NT2/D1 (cell line): Measurements from ENCODE around the gene FARSB.

Experiments
- DNase-seq: peaks from one replicate; pipeline ENCODE4 v3.0.0-alpha.2; 2011; ENCODE audit warnings: low read depth, low spot score
- H3K27me3 ChIP-seq: 2 replicates; pipeline ENCODE4 v1.6.0; 2011; ENCODE audit warnings: mild to moderate bottlenecking; ENCODE audit not compliant: insufficient read length, insufficient read depth
- H3K36me3 ChIP-seq: 2 replicates; pipeline ENCODE4 v1.6.1; 2011; ENCODE audit warnings: mild to moderate bottlenecking, low read length, mixed read lengths; ENCODE audit not compliant: insufficient read depth, insufficient read length
- H3K4me1 ChIP-seq: 2 replicates; pipeline ENCODE4 v1.5.1; 2011; ENCODE audit not compliant: insufficient read depth, insufficient read length
- H3K4me3 ChIP-seq: 2 replicates; pipeline ENCODE4 v1.5.1; 2011; ENCODE audit warnings: low read depth; ENCODE audit not compliant: insufficient read length
- H3K9ac ChIP-seq: 2 replicates; pipeline ENCODE4 v1.6.0; 2011; ENCODE audit warnings: low read depth; ENCODE audit not compliant: insufficient read length
- H3K9me3 ChIP-seq: 2 replicates; pipeline ENCODE4 v1.5.1; 2011; ENCODE audit warnings: mild to moderate bottlenecking, low read length; ENCODE audit not compliant: insufficient read depth
- SUZ12 ChIP-seq: IDR thresholded peaks from 2 replicates; pipeline ENCODE4 v1.6.1; 2011; ENCODE audit not compliant: insufficient read length, insufficient read depth; ENCODE audit errors: extremely low read depth
- YY1 ChIP-seq: IDR thresholded peaks from 2 replicates; pipeline ENCODE4 v1.6.1; 2011; ENCODE audit not compliant: insufficient read length, insufficient read depth
- ZNF274 ChIP-seq: IDR thresholded peaks from 2 replicates; pipeline ENCODE4 v1.6.1; 2011; ENCODE audit warnings: mild to moderate bottlenecking, low read depth, low read length

FARSB gene

GRCh38 chr2:222548992-222549391 lies 106.9 kb downstream of the FARSB start:
- Histone ChIP-seq H3K9ac (no peak overlapping the region), H3K4me3 (no peak overlapping the region), H3K36me3 (no peaks in the 10 kb centered on the region), H3K27me3 (no peaks in the 10 kb centered on the region), H3K9me3 (peaks cover 5% of the 10 kb centered on the region; the same call in 1 of the 2 replicates), H3K4me1 (peaks cover 3% of the 10 kb centered on the region)
- peak; percentile 66 for DNase-seq
- TF ChIP-seq YY1 (no peak), ZNF274 (no peak), SUZ12 (no peak)

GRCh38 chr2:222547083-222547482 lies 108.8 kb downstream of the FARSB start:
- no peaks in the 10 kb centered on the region for H3K27me3 ChIP-seq
- TF ChIP-seq SUZ12: no peak
- TF ChIP-seq ZNF274: no peak
- TF ChIP-seq YY1: no peak
- no peak for DNase-seq
- no peak overlapping the region for H3K4me3 ChIP-seq
- H3K9me3 ChIP-seq: peaks cover 5% of the 10 kb centered on the region; the same call in 1 of the 2 replicates
- no peak overlapping the region for H3K9ac ChIP-seq
- no peaks in the 10 kb centered on the region for H3K36me3 ChIP-seq
- H3K4me1 ChIP-seq: peaks cover 3% of the 10 kb centered on the region

GRCh38 chr2:222545823-222546795 lies 109.8 kb downstream of the FARSB start:
- Histone ChIP-seq H3K4me1 (peaks cover 3% of the 10 kb centered on the region), H3K4me3 (no peak overlapping the region), H3K9ac (no peak overlapping the region), H3K9me3 (no peaks in the 10 kb centered on the region), H3K27me3 (no peaks in the 10 kb centered on the region), H3K36me3 (no peaks in the 10 kb centered on the region)
- DNase-seq: no peak
- TF ChIP-seq YY1: no peak
- TF ChIP-seq ZNF274: no peak
- TF ChIP-seq SUZ12: no peak

GRCh38 chr2:222544661-222545060 lies 111.2 kb downstream of the FARSB start:
- Histone ChIP-seq H3K36me3 (no peaks in the 10 kb centered on the region), H3K9ac (no peak overlapping the region), H3K9me3 (no peaks in the 10 kb centered on the region), H3K4me3 (no peak overlapping the region), H3K4me1 (peaks cover 3% of the 10 kb centered on the region), H3K27me3 (no peaks in the 10 kb centered on the region)
- TF ChIP-seq YY1 (no peak), ZNF274 (no peak), SUZ12 (no peak)
- no peak for DNase-seq

GRCh38 chr2:222538535-222538934 lies 117.4 kb downstream of the FARSB start:
- H3K4me3 ChIP-seq: no peak overlapping the region
- H3K9me3 ChIP-seq: 0 out of 2 replicates have a peak, but pooled peaks cover 7% of the 10 kb centered on the region
- peaks cover 4% of the 10 kb centered on the region for H3K27me3 ChIP-seq
- peaks cover 3% of the 10 kb centered on the region for H3K4me1 ChIP-seq
- no peak overlapping the region for H3K9ac ChIP-seq
- no peak for TF ChIP-seq SUZ12
- TF ChIP-seq YY1: no peak
- TF ChIP-seq ZNF274: no peak
- H3K36me3 ChIP-seq: no peaks in the 10 kb centered on the region
- no peak for DNase-seq

- Histone ChIP-seq H3K4me1 (peaks cover 3% of the 10 kb centered on the region), H3K4me3 (no peak overlapping the region), H3K9ac (no peak overlapping the region), H3K36me3 (no peaks in the 10 kb centered on the region), H3K9me3 (0 out of 2 replicates have a peak, but pooled peaks cover 7% of the 10 kb centered on the region), H3K27me3 (peaks cover 8% of the 10 kb centered on the region)
- no peak for DNase-seq
- TF ChIP-seq SUZ12: no peak
- TF ChIP-seq YY1: no peak
- no peak for TF ChIP-seq ZNF274
These were observed 120.4 kb downstream of the FARSB start for GRCh38 chr2:222535477-222535876.

- no peak overlapping the region for H3K9ac ChIP-seq
- TF ChIP-seq ZNF274 (no peak), SUZ12 (no peak), YY1 (no peak)
- no peak overlapping the region for H3K4me3 ChIP-seq
- DNase-seq: no peak
- no peaks in the 10 kb centered on the region for H3K9me3 ChIP-seq
- H3K27me3 ChIP-seq: peaks cover 8% of the 10 kb centered on the region
- H3K4me1 ChIP-seq: peaks cover 3% of the 10 kb centered on the region
- H3K36me3 ChIP-seq: no peaks in the 10 kb centered on the region
These were observed 123.6 kb downstream of the FARSB start for GRCh38 chr2:222532315-222532714.
